GM12892 (cell line): Measurements from ENCODE around the gene RAB6B.

Experiments
- POLR2AphosphoS5 ChIP-seq: IDR thresholded peaks from 2 replicates; pipeline ENCODE4 v1.6.1; 2011; ENCODE audit warnings: low read depth, low read length, control low read depth
- TAF1 ChIP-seq: IDR thresholded peaks from 2 replicates; pipeline ENCODE4 v1.6.1; 2011; ENCODE audit warnings: low read depth, mild to moderate bottlenecking, control low read depth, low read length, borderline replicate concordance

- no peak for TF ChIP-seq POLR2AphosphoS5
- no peak for TF ChIP-seq TAF1
Measured at GRCh38 chr3:133788024-133788423, 107.7 kb downstream of the RAB6B start.
